ENCODE results near the gene AMIGO1.
A peak's percentile ranks its signal among the peaks of the same experiment; 100 is the strongest.

- TF ChIP-seq CTCF (IDR thresholded peaks at IDR 0.05) (no peak), POLR2A (IDR thresholded peaks at IDR 0.05) (peak; percentile 98 to 100 (median 99))
Measured at GRCh38 chr1:109548321-109549267, 39.1 kb upstream of the AMIGO1 start, which contains the start of gene GNAI3.

Data from body of pancreas (tissue), 4 donors.